ENCODE data around the gene TMEM132C.

Gene TMEM132C

GRCh38 chr12:128680555-128680954 lies 413.6 kb downstream of the TMEM132C start:
- DNase-seq = no peak

GRCh38 chr12:128682548-128683275 lies 415.7 kb downstream of the TMEM132C start:
- no peak for DNase-seq

- DNase-seq = no peak
Observed at GRCh38 chr12:128684352-128684751, 417.4 kb downstream of the TMEM132C start.

GRCh38 chr12:128685903-128686475 lies 419.0 kb downstream of the TMEM132C start:
- no peak for DNase-seq

GRCh38 chr12:128687851-128688250 lies 420.9 kb downstream of the TMEM132C start:
- DNase-seq = no peak

GRCh38 chr12:128690641-128691040 lies 423.7 kb downstream of the TMEM132C start:
- DNase-seq = no peak

GRCh38 chr12:128693115-128693514 lies 426.1 kb downstream of the TMEM132C start:
- DNase-seq = no peak

GRCh38 chr12:128693771-128694170 lies 426.8 kb downstream of the TMEM132C start:
- DNase-seq = no peak

- no peak for DNase-seq
Observed at GRCh38 chr12:128694445-128694844, 427.5 kb downstream of the TMEM132C start.

GRCh38 chr12:128695697-128696096 lies 428.7 kb downstream of the TMEM132C start:
- no peak for DNase-seq

GRCh38 chr12:128698301-128698972 lies 431.5 kb downstream of the TMEM132C start:
- no peak for DNase-seq

GRCh38 chr12:128699106-128699505 lies 432.1 kb downstream of the TMEM132C start:
- DNase-seq = no peak

GRCh38 chr12:128702371-128702770 lies 435.4 kb downstream of the TMEM132C start:
- DNase-seq = no peak

GRCh38 chr12:128705140-128705539 lies 438.2 kb downstream of the TMEM132C start:
- DNase-seq = no peak

- DNase-seq = no peak
Observed at GRCh38 chr12:128707488-128707887, 440.5 kb downstream of the TMEM132C start.

- no peak for DNase-seq
Observed at GRCh38 chr12:128708789-128709188, 441.8 kb downstream of the TMEM132C start.

- DNase-seq = no peak
Observed at GRCh38 chr12:128709660-128710059, 442.7 kb downstream of the TMEM132C start.

- DNase-seq = no peak
Observed at GRCh38 chr12:128711486-128711885, 444.5 kb downstream of the TMEM132C start.

- DNase-seq = no peak
Observed at GRCh38 chr12:128712622-128713021, 445.7 kb downstream of the TMEM132C start.

GRCh38 chr12:128715485-128715884 lies 448.5 kb downstream of the TMEM132C start:
- no peak for DNase-seq

- no peak for DNase-seq
Observed at GRCh38 chr12:128724468-128725046, 457.6 kb downstream of the TMEM132C start.

GRCh38 chr12:128726886-128727285 lies 459.9 kb downstream of the TMEM132C start:
- no peak for DNase-seq

- no peak for DNase-seq
Observed at GRCh38 chr12:128727461-128727860, 460.5 kb downstream of the TMEM132C start.

GRCh38 chr12:128727999-128728398 lies 461.0 kb downstream of the TMEM132C start:
- no peak for DNase-seq
